Raji (cell line): ENCODE data around the gene CFL1.

Source experiments
- POLR2A ChIP-seq: IDR thresholded peaks from 2 replicates; pipeline ENCODE4 v1.6.1; 2011; ENCODE audit warnings: low read depth, low read length, control low read depth; ENCODE audit not compliant: insufficient read depth

The CFL1 gene

GRCh38 chr11:65882120-65883057 is 24.4 kb upstream of the CFL1 start:
- no peak for TF ChIP-seq POLR2A

DNA sequence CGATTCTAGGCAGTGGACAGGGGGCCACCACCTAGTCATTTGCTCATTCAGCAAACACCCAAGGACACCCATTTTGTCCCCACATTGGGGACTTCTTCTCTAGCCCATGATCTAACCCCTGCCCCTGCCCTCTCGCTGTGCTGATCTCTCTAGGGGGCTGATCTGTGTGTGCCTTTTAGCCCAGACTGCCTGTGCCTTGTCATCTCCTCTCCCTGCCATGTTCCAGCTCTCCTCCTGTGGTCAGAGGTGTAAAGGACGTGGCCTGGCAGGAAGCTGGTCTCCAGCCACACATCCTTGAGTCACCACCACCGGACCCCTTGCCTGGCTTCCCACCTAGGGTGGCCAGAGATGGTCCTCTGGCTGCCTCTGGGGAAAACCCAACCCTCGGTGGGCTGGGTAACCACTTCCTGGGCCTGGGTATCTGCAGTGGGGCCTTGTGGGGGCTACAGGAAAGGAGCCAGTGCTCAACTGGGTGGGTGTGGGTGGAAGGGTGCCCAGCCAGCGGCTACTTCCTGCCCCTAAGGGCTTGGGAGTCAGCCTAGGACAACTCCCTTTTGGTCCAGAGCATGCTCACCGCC is 23.0 kb upstream of the CFL1 start:
- peak; percentile 9; the same call in 1 of the 2 replicates for TF ChIP-seq POLR2A

DNA sequence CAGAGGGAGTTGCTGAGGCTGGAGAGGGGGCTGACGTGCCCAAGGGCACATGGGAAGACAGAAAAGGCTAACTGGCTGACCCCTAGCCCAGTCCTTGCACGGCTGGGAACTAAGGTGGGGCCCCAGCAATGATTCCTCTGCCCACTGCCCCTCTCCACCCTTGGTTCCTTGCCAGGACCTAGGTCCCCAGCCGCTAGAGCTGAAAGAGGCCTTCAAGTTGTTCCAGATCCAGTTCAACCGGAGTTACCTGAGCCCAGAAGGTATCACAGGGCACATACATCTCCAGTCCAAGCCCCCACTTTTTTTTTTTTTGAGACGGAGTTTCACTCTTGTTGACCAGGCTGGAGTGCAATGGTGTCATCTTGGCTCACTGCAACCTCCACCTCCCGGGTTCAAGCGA is 22.0 kb upstream of the CFL1 start:
- no peak for TF ChIP-seq POLR2A

GRCh38 chr11:65879617-65880016 is 21.6 kb upstream of the CFL1 start, which contains the start of gene CTSW:
TSS of gene CTSW (plus strand) at chr11:65879837. CDS start at chr11:65879855, 18 bp downstream.
- no peak for TF ChIP-seq POLR2A

DNA sequence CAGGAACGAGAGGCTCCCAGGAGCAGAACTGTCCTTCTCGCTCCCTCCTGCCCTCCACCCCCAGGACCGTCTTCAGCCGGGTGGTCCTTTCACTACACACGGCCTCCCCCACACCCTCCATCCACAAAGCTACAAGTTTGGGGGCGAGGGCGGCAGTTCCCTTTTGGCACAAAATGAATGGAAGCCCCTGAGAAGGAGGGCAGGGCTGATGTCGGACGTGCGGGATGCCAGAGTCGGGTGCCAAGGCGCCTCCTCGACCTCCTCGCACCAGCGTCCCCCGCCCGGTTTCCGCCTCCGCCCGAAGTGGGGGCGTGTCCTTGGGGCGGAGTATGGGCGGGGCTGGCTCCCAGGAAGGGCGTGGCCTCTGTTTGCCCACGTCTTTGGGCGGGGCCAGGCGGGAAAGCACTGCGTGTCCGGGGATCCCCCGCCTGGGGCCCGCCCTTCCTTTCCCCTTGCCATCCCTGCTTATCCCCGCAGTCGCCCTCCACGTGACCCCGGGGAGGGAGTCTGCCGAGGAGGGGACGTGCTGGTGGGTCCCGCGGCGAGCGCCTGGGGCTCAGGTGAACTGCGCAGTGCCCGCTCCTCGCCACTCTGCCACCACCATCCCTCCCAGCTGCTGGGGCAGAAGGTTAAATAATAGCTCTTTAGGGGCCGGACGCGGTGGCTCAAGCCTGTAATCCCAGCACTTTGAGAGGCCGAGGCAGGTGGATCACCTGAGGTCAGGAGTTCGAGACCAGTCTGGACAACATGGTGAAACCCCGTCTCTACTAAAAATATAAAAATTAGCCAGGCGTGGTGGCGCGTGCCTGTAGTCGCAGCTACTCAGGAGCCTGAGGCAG is 15.6 kb upstream of the CFL1 start:
- peak; percentile 96 for TF ChIP-seq POLR2A

DNA sequence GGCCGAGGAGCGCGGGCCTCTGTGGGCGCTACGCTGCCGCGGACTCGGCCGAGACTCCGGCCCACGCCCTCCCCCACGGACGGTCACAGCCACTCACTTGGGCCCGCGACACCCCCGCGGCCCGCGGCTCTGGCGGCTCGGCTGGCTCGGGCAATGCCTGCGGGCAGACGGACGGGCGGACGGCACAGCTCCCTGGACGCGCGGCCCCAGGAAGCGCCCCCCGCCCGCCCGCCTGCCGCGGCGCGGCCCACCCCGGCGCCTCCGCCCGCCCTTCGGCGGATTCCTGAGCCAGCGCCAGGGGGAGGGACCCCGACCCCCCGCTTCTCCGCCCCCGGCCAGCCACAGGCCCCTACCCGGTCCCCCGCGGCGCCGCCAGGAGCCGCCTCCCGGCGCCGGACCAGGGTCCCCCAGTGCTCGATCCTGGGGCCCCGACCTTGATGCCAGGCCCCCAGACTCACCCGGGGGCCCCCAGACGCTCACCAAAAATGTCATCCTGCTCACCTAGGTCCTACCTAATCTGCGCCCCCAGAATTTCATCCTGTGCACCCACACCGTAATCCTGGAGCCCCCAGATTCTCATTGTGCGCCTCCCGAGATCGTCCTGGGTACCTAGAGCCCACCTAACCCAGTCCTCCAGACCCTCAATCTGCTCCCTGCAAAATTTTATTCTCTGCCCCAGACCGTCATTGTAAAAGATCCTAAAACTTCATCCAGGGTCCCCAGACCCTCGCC is 14.8 kb upstream of the CFL1 start, which contains the start of gene EFEMP2:
TSS of gene EFEMP2 (minus strand) at position 215 of the 732 bp plus-strand sequence. CDS start 446 bp downstream, outside the sequence.
- no peak for TF ChIP-seq POLR2A

- TF ChIP-seq POLR2A, result no peak
Observed at GRCh38 chr11:65871811-65872548, 14.0 kb upstream of the CFL1 start.

DNA sequence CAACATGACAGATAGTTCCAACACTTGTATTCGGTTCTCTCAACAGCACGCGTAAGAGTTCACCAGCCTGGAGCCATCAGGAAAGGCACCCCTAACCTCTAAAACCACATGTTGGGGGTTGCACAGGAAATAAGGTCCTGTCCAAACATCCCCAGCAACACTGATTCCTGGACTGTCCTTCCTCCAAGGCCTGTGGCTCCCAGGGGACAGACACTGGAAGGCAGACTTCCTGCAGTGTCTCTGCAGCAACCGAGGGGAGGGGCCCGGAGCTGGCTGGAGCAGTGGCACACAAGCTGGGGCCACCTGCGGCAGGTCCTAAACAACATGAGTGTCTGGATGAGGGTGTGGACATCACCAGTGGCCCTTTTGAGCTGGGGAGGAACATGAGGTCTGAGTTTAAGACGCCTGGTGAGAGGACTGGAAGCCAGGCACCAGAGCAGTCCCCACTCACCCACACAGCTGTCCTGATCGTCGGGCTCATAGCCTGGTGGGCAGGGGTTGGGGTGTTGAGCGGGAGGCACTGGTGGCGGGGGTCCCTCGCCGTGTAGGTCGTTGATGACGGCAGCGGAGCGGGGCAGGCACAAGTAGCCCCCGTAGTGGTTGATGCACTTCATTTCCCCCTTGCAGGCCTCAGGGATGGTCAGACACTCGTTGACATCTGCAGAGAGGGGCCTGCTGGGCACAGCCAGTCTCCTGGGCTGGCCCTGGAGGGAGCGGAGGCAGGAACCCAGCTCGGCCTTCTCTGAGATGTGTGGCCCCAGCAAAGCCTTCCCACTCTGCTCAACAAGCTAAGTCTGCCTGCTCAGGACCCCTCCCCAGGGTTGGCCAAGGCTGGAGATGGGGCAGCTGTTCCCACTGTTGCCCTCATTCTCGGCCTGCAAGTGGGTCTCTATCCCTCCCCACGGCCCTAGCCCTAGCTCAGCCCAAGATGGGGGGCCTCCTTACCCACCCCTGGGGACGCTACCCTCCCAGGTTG is 13.0 kb upstream of the CFL1 start:
- TF ChIP-seq POLR2A, result no peak

- TF ChIP-seq POLR2A, result no peak
Observed at GRCh38 chr11:65870307-65870658, 12.3 kb upstream of the CFL1 start.

DNA sequence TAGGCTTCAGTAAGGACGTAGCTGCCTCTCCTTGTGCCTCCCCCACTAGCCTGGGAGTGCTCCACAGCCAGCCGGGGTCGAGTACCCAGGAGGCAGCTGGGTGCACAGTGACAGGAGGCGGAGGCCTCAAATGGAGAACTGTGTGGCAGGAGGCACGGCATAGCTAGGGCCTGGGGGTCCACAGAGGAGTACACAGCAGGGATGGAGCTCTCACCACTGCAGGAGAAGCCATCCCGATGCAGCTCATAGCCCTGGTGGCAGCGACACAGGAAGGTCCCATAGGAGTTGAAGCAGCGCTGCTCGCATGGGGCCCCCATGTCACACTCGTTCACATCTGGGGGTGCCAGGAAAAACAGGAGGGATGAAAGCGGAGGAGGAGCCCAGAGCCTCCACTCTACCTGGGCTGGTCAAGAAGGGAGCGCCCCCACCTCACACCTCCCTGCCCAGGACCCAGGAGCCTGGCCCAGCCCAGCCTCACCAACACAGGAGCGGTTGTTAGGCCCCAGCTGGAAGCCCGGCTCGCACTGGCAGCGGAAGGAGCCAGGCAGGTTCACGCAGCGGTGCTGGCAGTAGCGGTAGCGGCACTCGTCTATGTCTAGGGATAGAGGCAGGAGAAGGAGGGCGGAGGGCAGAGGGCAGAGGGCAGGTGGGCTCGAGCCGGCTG is 11.8 kb upstream of the CFL1 start:
- TF ChIP-seq POLR2A, result no peak

DNA sequence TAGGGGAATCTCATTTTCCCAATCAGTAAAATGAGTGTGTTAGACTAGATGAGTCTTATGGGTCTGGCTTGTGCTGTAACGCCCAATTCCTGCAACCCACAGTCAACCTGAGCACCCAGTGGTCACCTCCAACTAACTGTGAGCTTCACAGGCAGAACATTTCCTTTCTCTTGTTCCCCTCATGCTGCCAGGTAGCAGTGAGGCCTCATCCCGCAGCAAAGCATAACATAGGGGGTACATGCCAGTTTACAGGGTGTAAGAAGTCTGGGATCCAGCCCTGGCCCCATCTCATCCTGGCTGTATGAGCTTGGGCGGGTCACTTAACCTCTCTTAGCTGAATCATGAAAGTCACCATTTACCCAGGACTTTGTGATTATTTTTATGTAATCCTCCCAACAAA is 10.9 kb upstream of the CFL1 start:
- no peak for TF ChIP-seq POLR2A

DNA sequence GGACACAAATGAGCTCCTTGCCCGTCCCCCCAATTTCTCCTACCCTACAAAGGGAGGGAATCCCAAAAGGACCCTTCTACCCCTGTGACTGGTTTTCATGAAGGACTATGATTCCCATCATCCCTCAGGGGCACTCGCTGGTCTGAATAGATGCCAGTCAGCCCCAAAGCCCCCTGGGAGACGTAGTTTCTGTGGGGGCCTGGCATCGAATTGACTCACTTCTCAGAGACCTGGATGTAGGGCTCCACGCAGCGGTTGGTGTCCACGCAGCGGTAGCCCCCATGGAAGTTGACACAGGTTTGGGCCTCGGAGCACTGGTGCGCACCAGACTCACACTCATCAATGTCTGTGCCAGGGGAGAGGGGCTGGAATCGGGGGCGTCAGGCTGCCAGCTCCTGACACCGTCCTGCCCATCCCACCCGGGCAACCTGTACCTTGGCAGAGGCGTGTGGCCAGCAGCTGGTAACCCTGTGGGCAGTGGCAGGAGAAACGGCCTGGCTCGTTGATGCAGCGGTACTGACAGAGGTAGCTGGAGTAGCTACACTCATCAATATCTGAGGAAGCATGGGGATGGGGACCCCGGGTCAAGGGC is 10.2 kb upstream of the CFL1 start:
- TF ChIP-seq POLR2A, result 0 out of 2 replicates have a peak, but pooled peaks have one; percentile 9
